Neural cell (in vitro differentiated cells): ENCODE measurements around the gene STAT6.

Experiments used
- EP300 ChIP-seq: fragments of 450-650 bp; conservative IDR thresholded peaks from 2 replicates; pipeline ENCODE4 v1.6.1; 2014; ENCODE audit warnings: antibody characterized with exemption, mild to moderate bottlenecking, moderate library complexity; ENCODE audit not compliant: poor library complexity, severe bottlenecking
- MXI1 ChIP-seq: fragments of 450-650 bp; conservative IDR thresholded peaks from 2 replicates; pipeline ENCODE4 v1.6.1; 2014; ENCODE audit warnings: antibody characterized with exemption, mild to moderate bottlenecking; ENCODE audit not compliant: poor library complexity, severe bottlenecking
- POLR2AphosphoS5 ChIP-seq: IDR thresholded peaks from 2 replicates; pipeline ENCODE4 v1.6.1; 2012
- RAD21 ChIP-seq: fragments of 450-650 bp; conservative IDR thresholded peaks from 2 replicates; pipeline ENCODE4 v1.6.1; 2014; ENCODE audit warnings: antibody characterized with exemption, mild to moderate bottlenecking, moderate library complexity
- SMC3 ChIP-seq: fragments of 450-650 bp; conservative IDR thresholded peaks from 2 replicates; pipeline ENCODE4 v1.6.1; 2014; ENCODE audit warnings: antibody characterized with exemption, mild to moderate bottlenecking, moderate library complexity; ENCODE audit not compliant: poor library complexity
- TF ChIP-seq, protein P1 (sequence below): fragments of 450-650 bp; IDR thresholded peaks from 2 replicates; pipeline ENCODE4 v1.5.1; 2014; ENCODE audit warnings: antibody characterized with exemption, mild to moderate bottlenecking, moderate library complexity; ENCODE audit not compliant: poor library complexity, severe bottlenecking
- TF ChIP-seq, protein P2 (sequence below): IDR thresholded peaks from 2 replicates; pipeline ENCODE4 v1.6.1; 2012; ENCODE audit warnings: borderline replicate concordance

DNA sequence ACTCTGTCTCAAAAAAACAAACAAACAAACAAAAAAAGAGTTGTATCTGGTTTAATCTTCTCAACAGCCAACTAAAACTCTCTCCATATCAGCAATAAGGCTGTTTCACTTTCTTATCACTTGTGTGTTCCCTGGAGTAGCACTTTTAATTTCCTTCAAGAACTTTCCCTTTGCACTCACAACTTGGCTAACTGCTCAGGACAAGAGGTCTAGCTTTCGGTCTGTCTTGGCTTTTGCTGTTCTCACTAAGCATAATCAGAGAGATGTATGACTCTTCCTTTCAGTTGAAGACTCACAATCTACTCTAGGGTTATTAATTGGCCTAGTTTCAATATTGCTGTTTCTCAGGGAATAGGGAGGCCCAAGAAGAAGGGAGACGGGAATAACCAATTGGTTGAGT, 44.9 kb downstream of the STAT6 start:
- TF ChIP-seq, protein P1, sequence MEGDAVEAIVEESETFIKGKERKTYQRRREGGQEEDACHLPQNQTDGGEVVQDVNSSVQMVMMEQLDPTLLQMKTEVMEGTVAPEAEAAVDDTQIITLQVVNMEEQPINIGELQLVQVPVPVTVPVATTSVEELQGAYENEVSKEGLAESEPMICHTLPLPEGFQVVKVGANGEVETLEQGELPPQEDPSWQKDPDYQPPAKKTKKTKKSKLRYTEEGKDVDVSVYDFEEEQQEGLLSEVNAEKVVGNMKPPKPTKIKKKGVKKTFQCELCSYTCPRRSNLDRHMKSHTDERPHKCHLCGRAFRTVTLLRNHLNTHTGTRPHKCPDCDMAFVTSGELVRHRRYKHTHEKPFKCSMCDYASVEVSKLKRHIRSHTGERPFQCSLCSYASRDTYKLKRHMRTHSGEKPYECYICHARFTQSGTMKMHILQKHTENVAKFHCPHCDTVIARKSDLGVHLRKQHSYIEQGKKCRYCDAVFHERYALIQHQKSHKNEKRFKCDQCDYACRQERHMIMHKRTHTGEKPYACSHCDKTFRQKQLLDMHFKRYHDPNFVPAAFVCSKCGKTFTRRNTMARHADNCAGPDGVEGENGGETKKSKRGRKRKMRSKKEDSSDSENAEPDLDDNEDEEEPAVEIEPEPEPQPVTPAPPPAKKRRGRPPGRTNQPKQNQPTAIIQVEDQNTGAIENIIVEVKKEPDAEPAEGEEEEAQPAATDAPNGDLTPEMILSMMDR = no peak
- TF ChIP-seq MXI1 = no peak
- TF ChIP-seq, protein P2, sequence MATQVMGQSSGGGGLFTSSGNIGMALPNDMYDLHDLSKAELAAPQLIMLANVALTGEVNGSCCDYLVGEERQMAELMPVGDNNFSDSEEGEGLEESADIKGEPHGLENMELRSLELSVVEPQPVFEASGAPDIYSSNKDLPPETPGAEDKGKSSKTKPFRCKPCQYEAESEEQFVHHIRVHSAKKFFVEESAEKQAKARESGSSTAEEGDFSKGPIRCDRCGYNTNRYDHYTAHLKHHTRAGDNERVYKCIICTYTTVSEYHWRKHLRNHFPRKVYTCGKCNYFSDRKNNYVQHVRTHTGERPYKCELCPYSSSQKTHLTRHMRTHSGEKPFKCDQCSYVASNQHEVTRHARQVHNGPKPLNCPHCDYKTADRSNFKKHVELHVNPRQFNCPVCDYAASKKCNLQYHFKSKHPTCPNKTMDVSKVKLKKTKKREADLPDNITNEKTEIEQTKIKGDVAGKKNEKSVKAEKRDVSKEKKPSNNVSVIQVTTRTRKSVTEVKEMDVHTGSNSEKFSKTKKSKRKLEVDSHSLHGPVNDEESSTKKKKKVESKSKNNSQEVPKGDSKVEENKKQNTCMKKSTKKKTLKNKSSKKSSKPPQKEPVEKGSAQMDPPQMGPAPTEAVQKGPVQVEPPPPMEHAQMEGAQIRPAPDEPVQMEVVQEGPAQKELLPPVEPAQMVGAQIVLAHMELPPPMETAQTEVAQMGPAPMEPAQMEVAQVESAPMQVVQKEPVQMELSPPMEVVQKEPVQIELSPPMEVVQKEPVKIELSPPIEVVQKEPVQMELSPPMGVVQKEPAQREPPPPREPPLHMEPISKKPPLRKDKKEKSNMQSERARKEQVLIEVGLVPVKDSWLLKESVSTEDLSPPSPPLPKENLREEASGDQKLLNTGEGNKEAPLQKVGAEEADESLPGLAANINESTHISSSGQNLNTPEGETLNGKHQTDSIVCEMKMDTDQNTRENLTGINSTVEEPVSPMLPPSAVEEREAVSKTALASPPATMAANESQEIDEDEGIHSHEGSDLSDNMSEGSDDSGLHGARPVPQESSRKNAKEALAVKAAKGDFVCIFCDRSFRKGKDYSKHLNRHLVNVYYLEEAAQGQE = no peak
- no peak for TF ChIP-seq SMC3
- no peak for TF ChIP-seq POLR2AphosphoS5
- no peak for TF ChIP-seq EP300
- no peak for TF ChIP-seq RAD21
